B cell (primary cell): ENCODE data around the gene TMEM132D. TPM values are rescaled to one million over a fixed set of nuclear protein-coding genes. Genes with fewer than 3 reads are reported as not detected.

ENCODE experiments used
- ATAC-seq: fragments of 200-7000 bp; cut with Tn5 transposase; one replicate; pipeline ENCODE4 v1.10.0; 2021; ENCODE audit warnings: low read depth, mild to moderate bottlenecking, moderate number of reproducible peaks, moderate library complexity
- CTCF ChIA-PET: fragments of 350-600 bp; sonication (Branson Sonifier 250); formaldehyde crosslinking; loops from one replicate; lab custom pipeline; 2021; ENCODE audit warnings: antibody characterized with exemption, inconsistent platforms; lab: Charles Lee
- POLR2A ChIA-PET: fragments of 350-600 bp; sonication (Branson Sonifier 250); formaldehyde crosslinking; loops from one replicate; lab custom pipeline; 2021; ENCODE audit warnings: antibody characterized with exemption; lab: Charles Lee
- DNase-seq: peaks from one replicate; pipeline ENCODE4 v3.0.0; 2013
- H2AFZ ChIP-seq: 2 replicates; pipeline ENCODE4 v1.6.1; 2012; ENCODE audit warnings: mild to moderate bottlenecking, low read depth, low read length; ENCODE audit not compliant: insufficient read depth, poor library complexity, severe bottlenecking
- H3K27ac ChIP-seq, 2 donors: 1 replicate in 1 of 2; 2 replicates in 1 of 2; pipeline ENCODE4 v1.5.1; 2012 to 2013; ENCODE audit warnings: low read length in 2 of 2, mild to moderate bottlenecking in 2 of 2, moderate library complexity in 1 of 2
- H3K27me3 ChIP-seq, 4 experiments: fragments of 200-600 bp in 1 of 4; sonication (generic) in 1 of 4; replicated peaks in 1 of 4; 1 replicate in 2 of 4; 2 replicates in 2 of 4; pipeline versions ENCODE4 v1.6.1 to v1.7.0; 2013 to 2016; ENCODE audit warnings: low read length in 3 of 4, mild to moderate bottlenecking in 2 of 4, mixed read lengths in 1 of 4, moderate library complexity in 1 of 4; ENCODE audit not compliant: insufficient read depth in 4 of 4, control insufficient read depth in 3 of 4; ENCODE audit errors: control extremely low read depth in 1 of 4
- H3K36me3 ChIP-seq, 2 experiments: replicated peaks in 1 of 2; 1 replicate in 1 of 2; 2 replicates in 1 of 2; pipeline versions ENCODE4 v1.6.1 to v1.7.1; 2013; ENCODE audit warnings: low read length in 1 of 2; ENCODE audit not compliant: insufficient read depth in 2 of 2, control insufficient read depth in 1 of 2; ENCODE audit errors: control extremely low read depth in 1 of 2, extremely low read depth in 1 of 2
- H3K4me1 ChIP-seq, 2 donors: fragments of 200-600 bp in 1 of 2; sonication (generic) in 1 of 2; 1 replicate in 1 of 2; 2 replicates in 1 of 2; pipeline versions ENCODE4 v1.5.1 to v1.6.1; 2013 to 2017; ENCODE audit warnings: low read length in 2 of 2; ENCODE audit not compliant: control insufficient read depth in 2 of 2, insufficient read depth in 2 of 2
- H3K4me2 ChIP-seq: replicated peaks from 2 replicates; pipeline ENCODE3; 2012; ENCODE audit warnings: mild to moderate bottlenecking, low read depth, low read length; ENCODE audit not compliant: poor library complexity, severe bottlenecking
- H3K4me3 ChIP-seq, 5 experiments: fragments of 200-600 bp in 1 of 5; sonication (generic) in 1 of 5; 1 replicate in 3 of 5; 2 replicates in 2 of 5; pipeline versions ENCODE4 v1.5.1 to v1.7.0; 2011 to 2016; ENCODE audit warnings: low read length in 4 of 5, mild to moderate bottlenecking in 4 of 5, low read depth in 2 of 5, control low read depth in 1 of 5, moderate library complexity in 1 of 5; ENCODE audit not compliant: insufficient read depth in 1 of 5; ENCODE audit errors: control extremely low read depth in 1 of 5, extremely low read depth in 1 of 5
- H3K79me2 ChIP-seq: fragments of 200-600 bp; sonication (generic); one replicate; pipeline ENCODE4 v1.6.0; 2016; ENCODE audit warnings: low read length; ENCODE audit not compliant: control insufficient read depth, insufficient read depth
- H3K9ac ChIP-seq: fragments of 200-600 bp; sonication (generic); 2 replicates; pipeline ENCODE4 v1.6.1; 2017; ENCODE audit warnings: mild to moderate bottlenecking, low read length, moderate library complexity
- H3K9me3 ChIP-seq, 3 donors: one replicate each; pipeline versions ENCODE4 v1.6.1 to v1.7.1; 2013; ENCODE audit warnings: low read length in 2 of 3; ENCODE audit not compliant: control insufficient read depth in 2 of 3, insufficient read depth in 1 of 3; ENCODE audit errors: control extremely low read depth in 1 of 3
- H4K20me1 ChIP-seq: 2 replicates; pipeline ENCODE4 v1.6.0; 2012; ENCODE audit warnings: mild to moderate bottlenecking, low read length; ENCODE audit not compliant: insufficient read depth, control insufficient read depth, poor library complexity, severe bottlenecking
- H3K27ac Mint-ChIP-seq: one replicate; pipeline ENCODE4 v1.8.0; 2021; ENCODE audit warnings: mixed read lengths
- H3K27me3 Mint-ChIP-seq: one replicate; pipeline ENCODE4 v1.8.0; 2021; ENCODE audit warnings: mixed read lengths
- H3K4me1 Mint-ChIP-seq: one replicate; pipeline ENCODE4 v1.8.0; 2021; ENCODE audit warnings: mixed read lengths
- H3K4me3 Mint-ChIP-seq: one replicate; pipeline ENCODE4 v1.8.0; 2021; ENCODE audit warnings: mixed read lengths
- H3K9me3 Mint-ChIP-seq: one replicate; pipeline ENCODE4 v1.8.0; 2022; ENCODE audit warnings: mixed read lengths; ENCODE audit not compliant: insufficient read depth
- CTCF ChIP-seq: fragments of 200-600 bp; IDR thresholded peaks from one replicate; pipeline ENCODE4 v1.8.0; 2022; ENCODE audit warnings: antibody characterized with exemption, mild to moderate bottlenecking
- EZH2 ChIP-seq: IDR thresholded peaks from 2 replicates; pipeline ENCODE4 v1.6.1; 2012; ENCODE audit warnings: borderline replicate concordance, low read depth, mild to moderate bottlenecking, moderate library complexity, low read length; ENCODE audit not compliant: insufficient read depth, poor library complexity, severe bottlenecking
- WGBS: methylation state at CpG from one replicate; pipeline ENCODE4 v1.1.5; 2013; ENCODE audit warnings: missing lambda C conversion rate; ENCODE audit not compliant: insufficient coverage; 5-methylcytosine and 5-hydroxymethylcytosine counted together
- intact Hi-C: fragments of 100-400 bp; cut with micrococcal nuclease; formaldehyde crosslinking; loops from one replicate; pipeline ENCODE4 v1.10.0; 2022
- polyA plus RNA-seq: library from polyadenylated mRNA; depleted of rRNA; stranded (reverse); fragments of >200 nt; gene quantifications from 2 replicates; pipeline ENCODE4 v1.2.3, GENCODE V29; 2012
- total RNA-seq, 2 donors: library from RNA; stranded (reverse); fragments of 120-200 nt in 1 of 2; gene quantifications; 1 replicate in 1 of 2; 2 replicates in 1 of 2; pipeline versions ENCODE4 v1.2.3 to v1.2.4, GENCODE V29; 2013 to 2022

The TMEM132D gene
- total and polyA plus RNA-seq, 2 donors (not counting 1 experiment from before 2014, with no cell fraction given) = not detected

- H3K4me2 ChIP-seq = no peak overlapping the region
- no peak overlapping the region for H3K9ac ChIP-seq
- no peak for DNase-seq
- no peaks in the 10 kb centered on the region for H3K79me2 ChIP-seq
- no peak overlapping the region for H3K27ac ChIP-seq
- no peak for ATAC-seq
- Mint-ChIP-seq H3K4me1 (no peaks in the 10 kb centered on the region), H3K27ac (no peak overlapping the region), H3K27me3 (peaks cover 7% of the 10 kb centered on the region), H3K9me3 (no peaks in the 10 kb centered on the region), H3K4me3 (no peak overlapping the region)
- H3K36me3 ChIP-seq = no peaks in the 10 kb centered on the region
- no peaks in the 10 kb centered on the region for H3K27me3 ChIP-seq
- no peak overlapping the region for H2AFZ ChIP-seq
- TF ChIP-seq EZH2 (no peak), CTCF (no peak)
- WGBS = 78% methylated on average over 10 of the region's 10 CpGs
- ChIA-PET POLR2A (no interaction called here), CTCF (no interaction called here)
- no peak overlapping the region for H3K4me3 ChIP-seq
- H3K4me1 ChIP-seq = no peaks in the 10 kb centered on the region
- H4K20me1 ChIP-seq = no peaks in the 10 kb centered on the region
- intact Hi-C loops = no loop called here
- no peaks in the 10 kb centered on the region for H3K9me3 ChIP-seq
These were observed 835.1 kb downstream of the TMEM132D start for GRCh38 chr12:129068684-129069083.

- ChIA-PET POLR2A (no interaction called here), CTCF (no interaction called here)
- Mint-ChIP-seq H3K27ac (no peak overlapping the region), H3K4me1 (no peaks in the 10 kb centered on the region), H3K9me3 (no peaks in the 10 kb centered on the region), H3K4me3 (no peak overlapping the region), H3K27me3 (peaks cover 7% of the 10 kb centered on the region)
- ATAC-seq (no peak), DNase-seq (no peak)
- no peaks in the 10 kb centered on the region for H3K9me3 ChIP-seq
- no peaks in the 10 kb centered on the region for H3K36me3 ChIP-seq
- no peaks in the 10 kb centered on the region for H3K79me2 ChIP-seq
- no peak overlapping the region for H3K4me2 ChIP-seq
- intact Hi-C loops = no loop called here
- H4K20me1 ChIP-seq = no peaks in the 10 kb centered on the region
- H2AFZ ChIP-seq = no peak overlapping the region
- H3K27me3 ChIP-seq = no peaks in the 10 kb centered on the region
- H3K4me3 ChIP-seq = no peak overlapping the region
- TF ChIP-seq EZH2 = no peak
- TF ChIP-seq CTCF = no peak
- WGBS = 45% methylated on average over 5 of the region's 9 CpGs
- H3K27ac ChIP-seq = no peak overlapping the region
- H3K4me1 ChIP-seq = no peaks in the 10 kb centered on the region
- H3K9ac ChIP-seq = no peak overlapping the region
These were observed 836.3 kb downstream of the TMEM132D start for GRCh38 chr12:129067491-129067890.
